T-helper 1 cell treated with Interleukin-12 subunit alpha and Interleukin-12 subunit beta and Interleukin-4 antibody, amounts not matched to agents 30 μg/mL and 1 μg/mL, for 36 hours (primary cell): ENCODE measurements around the gene RASAL3.
"Not testable (repeated sequence)": the region's sequence is repeated elsewhere in the genome, so short reads cannot be mapped to it uniquely, and the experiment has no call there.

Experiments used
- H3K27ac Mint-ChIP-seq: one replicate; pipeline ENCODE4 v1.8.0; 2021; ENCODE audit warnings: mild to moderate bottlenecking, mixed read lengths
- H3K27me3 Mint-ChIP-seq: one replicate; pipeline ENCODE4 v1.8.0; 2021; ENCODE audit warnings: low read depth, mixed read lengths
- H3K36me3 Mint-ChIP-seq: one replicate; pipeline ENCODE4 v1.8.0; 2021; ENCODE audit warnings: low read depth, mixed read lengths
- H3K4me1 Mint-ChIP-seq: one replicate; pipeline ENCODE4 v1.8.0; 2021; ENCODE audit warnings: low read depth, mixed read lengths
- H3K4me3 Mint-ChIP-seq: one replicate; pipeline ENCODE4 v1.8.0; 2021; ENCODE audit warnings: mild to moderate bottlenecking, moderate library complexity, mixed read lengths
- H3K9me3 Mint-ChIP-seq: one replicate; pipeline ENCODE4 v1.8.0; 2021; ENCODE audit warnings: mixed read lengths

The RASAL3 gene

GRCh38 chr19:15411351-15411750 is 53.0 kb downstream of the RASAL3 start:
- H3K9me3 Mint-ChIP-seq, H3K27me3 Mint-ChIP-seq, H3K4me3 Mint-ChIP-seq, H3K36me3 Mint-ChIP-seq, H3K27ac Mint-ChIP-seq: not testable (repeated sequence)
- H3K4me1 Mint-ChIP-seq: peaks cover 15% of the 10 kb centered on the region

GRCh38 chr19:15404780-15405211 is 59.5 kb downstream of the RASAL3 start:
- Mint-ChIP-seq H3K4me3 (no peak overlapping the region), H3K27ac (no peak overlapping the region), H3K4me1 (peaks cover 11% of the 10 kb centered on the region), H3K36me3 (peaks cover 18% of the 10 kb centered on the region), H3K27me3 (no peaks in the 10 kb centered on the region), H3K9me3 (no peaks in the 10 kb centered on the region)

- Mint-ChIP-seq H3K9me3 (no peaks in the 10 kb centered on the region), H3K4me1 (peaks cover 11% of the 10 kb centered on the region), H3K4me3 (no peak overlapping the region), H3K36me3 (peaks cover 18% of the 10 kb centered on the region), H3K27me3 (no peaks in the 10 kb centered on the region), H3K27ac (no peak overlapping the region)
These were observed 60.1 kb downstream of the RASAL3 start for GRCh38 chr19:15404097-15404779.

GRCh38 chr19:15403151-15403531 is 61.2 kb downstream of the RASAL3 start:
- H3K4me3 Mint-ChIP-seq: no peak overlapping the region
- H3K27ac Mint-ChIP-seq: no peak overlapping the region
- no peaks in the 10 kb centered on the region for H3K27me3 Mint-ChIP-seq
- H3K36me3 Mint-ChIP-seq: peaks cover 20% of the 10 kb centered on the region
- H3K4me1 Mint-ChIP-seq: peaks cover 11% of the 10 kb centered on the region
- no peaks in the 10 kb centered on the region for H3K9me3 Mint-ChIP-seq

- peaks cover 26% of the 10 kb centered on the region for H3K36me3 Mint-ChIP-seq
- no peak overlapping the region for H3K27ac Mint-ChIP-seq
These were observed 61.8 kb downstream of the RASAL3 start for GRCh38 chr19:15402411-15403150.

More at GRCh38 chr19:15402411-15403150, 61.8 kb downstream of the RASAL3 start:
- no peaks in the 10 kb centered on the region for H3K9me3 Mint-ChIP-seq
- H3K4me3 Mint-ChIP-seq: no peak overlapping the region
- H3K4me1 Mint-ChIP-seq: peaks cover 9% of the 10 kb centered on the region
- H3K27me3 Mint-ChIP-seq: no peaks in the 10 kb centered on the region
